ENCODE measurements around the gene TRIM26. TPM values are rescaled to one million over a fixed set of nuclear protein-coding genes. Genes with fewer than 3 reads are reported as not detected.

TRIM26 gene
- total and polyA plus RNA-seq, 2 of the 13 experiments (the other 11 are each of a cell fraction or from before 2014, with no cell fraction given): 27.1 to 38.7 TPM

DNA sequence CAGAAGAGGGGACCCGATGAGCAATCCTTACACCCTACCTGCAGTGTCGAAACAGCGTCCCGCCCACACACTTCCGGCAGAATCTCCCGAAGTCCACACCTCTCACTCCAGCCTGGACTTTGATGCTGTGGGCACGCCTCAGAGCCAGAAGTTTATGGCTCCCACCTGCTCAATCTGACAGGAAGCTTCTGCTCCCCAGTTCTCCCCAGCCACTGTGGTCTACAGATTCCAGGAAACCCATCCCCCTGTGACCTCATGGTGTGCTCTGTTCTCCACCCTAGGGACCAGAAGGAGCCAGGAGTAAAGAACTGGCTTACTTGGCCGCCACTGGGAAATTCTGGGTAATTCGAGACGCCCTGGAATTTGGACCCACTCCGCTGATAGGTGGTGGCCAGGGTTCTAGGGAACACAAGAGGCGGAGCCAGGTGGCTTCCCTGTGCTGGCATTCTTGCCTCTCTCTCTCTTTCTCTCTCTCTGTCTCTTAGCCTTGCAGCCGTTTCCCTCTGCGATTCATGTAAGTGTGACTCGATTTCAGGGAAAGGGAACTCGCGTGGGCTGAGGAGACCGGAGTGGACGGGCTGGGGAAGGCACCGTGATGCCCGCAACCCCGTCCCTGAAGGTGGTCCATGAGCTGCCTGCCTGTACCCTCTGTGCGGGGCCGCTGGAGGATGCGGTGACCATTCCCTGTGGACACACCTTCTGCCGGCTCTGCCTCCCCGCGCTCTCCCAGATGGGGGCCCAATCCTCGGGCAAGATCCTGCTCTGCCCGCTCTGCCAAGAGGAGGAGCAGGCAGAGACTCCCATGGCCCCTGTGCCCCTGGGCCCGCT is 49.9 kb downstream of the TRIM26 start, which contains the start of gene TRIM15 (continued):
- TF ChIP-seq, protein P1, sequence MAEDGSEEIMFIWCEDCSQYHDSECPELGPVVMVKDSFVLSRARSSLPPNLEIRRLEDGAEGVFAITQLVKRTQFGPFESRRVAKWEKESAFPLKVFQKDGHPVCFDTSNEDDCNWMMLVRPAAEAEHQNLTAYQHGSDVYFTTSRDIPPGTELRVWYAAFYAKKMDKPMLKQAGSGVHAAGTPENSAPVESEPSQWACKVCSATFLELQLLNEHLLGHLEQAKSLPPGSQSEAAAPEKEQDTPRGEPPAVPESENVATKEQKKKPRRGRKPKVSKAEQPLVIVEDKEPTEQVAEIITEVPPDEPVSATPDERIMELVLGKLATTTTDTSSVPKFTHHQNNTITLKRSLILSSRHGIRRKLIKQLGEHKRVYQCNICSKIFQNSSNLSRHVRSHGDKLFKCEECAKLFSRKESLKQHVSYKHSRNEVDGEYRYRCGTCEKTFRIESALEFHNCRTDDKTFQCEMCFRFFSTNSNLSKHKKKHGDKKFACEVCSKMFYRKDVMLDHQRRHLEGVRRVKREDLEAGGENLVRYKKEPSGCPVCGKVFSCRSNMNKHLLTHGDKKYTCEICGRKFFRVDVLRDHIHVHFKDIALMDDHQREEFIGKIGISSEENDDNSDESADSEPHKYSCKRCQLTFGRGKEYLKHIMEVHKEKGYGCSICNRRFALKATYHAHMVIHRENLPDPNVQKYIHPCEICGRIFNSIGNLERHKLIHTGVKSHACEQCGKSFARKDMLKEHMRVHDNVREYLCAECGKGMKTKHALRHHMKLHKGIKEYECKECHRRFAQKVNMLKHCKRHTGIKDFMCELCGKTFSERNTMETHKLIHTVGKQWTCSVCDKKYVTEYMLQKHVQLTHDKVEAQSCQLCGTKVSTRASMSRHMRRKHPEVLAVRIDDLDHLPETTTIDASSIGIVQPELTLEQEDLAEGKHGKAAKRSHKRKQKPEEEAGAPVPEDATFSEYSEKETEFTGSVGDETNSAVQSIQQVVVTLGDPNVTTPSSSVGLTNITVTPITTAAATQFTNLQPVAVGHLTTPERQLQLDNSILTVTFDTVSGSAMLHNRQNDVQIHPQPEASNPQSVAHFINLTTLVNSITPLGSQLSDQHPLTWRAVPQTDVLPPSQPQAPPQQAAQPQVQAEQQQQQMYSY (CRISPR knock-in tag; IDR thresholded peaks at IDR 0.05): no peak
- no peak for TF ChIP-seq NBN (conservative IDR thresholded peaks at IDR 0.05)
- TF ChIP-seq ARNTL (CRISPR knock-in tag; IDR thresholded peaks at IDR 0.05): peak; percentile 77
- TF ChIP-seq IRF9 (CRISPR knock-in tag; IDR thresholded peaks at IDR 0.05; ENCODE audit: borderline replicate concordance): peak; percentile 70; the same call in 1 of the 2 replicates
- peak; percentile 82 for TF ChIP-seq FOXC1 (CRISPR knock-in tag; IDR thresholded peaks at IDR 0.05; ENCODE audit: borderline replicate concordance)
- TF ChIP-seq NCOR1 (IDR thresholded peaks at IDR 0.05; ENCODE audit: borderline replicate concordance, low read length): peak; percentile 98
- TF ChIP-seq IRF1 (CRISPR knock-in tag; IDR thresholded peaks at IDR 0.05; ENCODE audit: low read depth): no peak
- TF ChIP-seq, protein P2, sequence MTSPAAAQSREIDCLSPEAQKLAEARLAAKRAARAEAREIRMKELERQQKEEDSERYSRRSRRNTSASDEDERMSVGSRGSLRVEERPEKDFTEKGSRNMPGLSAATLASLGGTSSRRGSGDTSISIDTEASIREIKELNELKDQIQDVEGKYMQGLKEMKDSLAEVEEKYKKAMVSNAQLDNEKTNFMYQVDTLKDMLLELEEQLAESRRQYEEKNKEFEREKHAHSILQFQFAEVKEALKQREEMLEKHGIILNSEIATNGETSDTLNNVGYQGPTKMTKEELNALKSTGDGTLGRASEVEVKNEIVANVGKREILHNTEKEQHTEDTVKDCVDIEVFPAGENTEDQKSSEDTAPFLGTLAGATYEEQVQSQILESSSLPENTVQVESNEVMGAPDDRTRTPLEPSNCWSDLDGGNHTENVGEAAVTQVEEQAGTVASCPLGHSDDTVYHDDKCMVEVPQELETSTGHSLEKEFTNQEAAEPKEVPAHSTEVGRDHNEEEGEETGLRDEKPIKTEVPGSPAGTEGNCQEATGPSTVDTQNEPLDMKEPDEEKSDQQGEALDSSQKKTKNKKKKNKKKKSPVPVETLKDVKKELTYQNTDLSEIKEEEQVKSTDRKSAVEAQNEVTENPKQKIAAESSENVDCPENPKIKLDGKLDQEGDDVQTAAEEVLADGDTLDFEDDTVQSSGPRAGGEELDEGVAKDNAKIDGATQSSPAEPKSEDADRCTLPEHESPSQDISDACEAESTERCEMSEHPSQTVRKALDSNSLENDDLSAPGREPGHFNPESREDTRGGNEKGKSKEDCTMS (CRISPR knock-in tag; conservative IDR thresholded peaks at IDR 0.05): no peak
- TF ChIP-seq ZBTB42 (CRISPR knock-in tag; IDR thresholded peaks at IDR 0.05): no peak
- TF ChIP-seq, protein P3, sequence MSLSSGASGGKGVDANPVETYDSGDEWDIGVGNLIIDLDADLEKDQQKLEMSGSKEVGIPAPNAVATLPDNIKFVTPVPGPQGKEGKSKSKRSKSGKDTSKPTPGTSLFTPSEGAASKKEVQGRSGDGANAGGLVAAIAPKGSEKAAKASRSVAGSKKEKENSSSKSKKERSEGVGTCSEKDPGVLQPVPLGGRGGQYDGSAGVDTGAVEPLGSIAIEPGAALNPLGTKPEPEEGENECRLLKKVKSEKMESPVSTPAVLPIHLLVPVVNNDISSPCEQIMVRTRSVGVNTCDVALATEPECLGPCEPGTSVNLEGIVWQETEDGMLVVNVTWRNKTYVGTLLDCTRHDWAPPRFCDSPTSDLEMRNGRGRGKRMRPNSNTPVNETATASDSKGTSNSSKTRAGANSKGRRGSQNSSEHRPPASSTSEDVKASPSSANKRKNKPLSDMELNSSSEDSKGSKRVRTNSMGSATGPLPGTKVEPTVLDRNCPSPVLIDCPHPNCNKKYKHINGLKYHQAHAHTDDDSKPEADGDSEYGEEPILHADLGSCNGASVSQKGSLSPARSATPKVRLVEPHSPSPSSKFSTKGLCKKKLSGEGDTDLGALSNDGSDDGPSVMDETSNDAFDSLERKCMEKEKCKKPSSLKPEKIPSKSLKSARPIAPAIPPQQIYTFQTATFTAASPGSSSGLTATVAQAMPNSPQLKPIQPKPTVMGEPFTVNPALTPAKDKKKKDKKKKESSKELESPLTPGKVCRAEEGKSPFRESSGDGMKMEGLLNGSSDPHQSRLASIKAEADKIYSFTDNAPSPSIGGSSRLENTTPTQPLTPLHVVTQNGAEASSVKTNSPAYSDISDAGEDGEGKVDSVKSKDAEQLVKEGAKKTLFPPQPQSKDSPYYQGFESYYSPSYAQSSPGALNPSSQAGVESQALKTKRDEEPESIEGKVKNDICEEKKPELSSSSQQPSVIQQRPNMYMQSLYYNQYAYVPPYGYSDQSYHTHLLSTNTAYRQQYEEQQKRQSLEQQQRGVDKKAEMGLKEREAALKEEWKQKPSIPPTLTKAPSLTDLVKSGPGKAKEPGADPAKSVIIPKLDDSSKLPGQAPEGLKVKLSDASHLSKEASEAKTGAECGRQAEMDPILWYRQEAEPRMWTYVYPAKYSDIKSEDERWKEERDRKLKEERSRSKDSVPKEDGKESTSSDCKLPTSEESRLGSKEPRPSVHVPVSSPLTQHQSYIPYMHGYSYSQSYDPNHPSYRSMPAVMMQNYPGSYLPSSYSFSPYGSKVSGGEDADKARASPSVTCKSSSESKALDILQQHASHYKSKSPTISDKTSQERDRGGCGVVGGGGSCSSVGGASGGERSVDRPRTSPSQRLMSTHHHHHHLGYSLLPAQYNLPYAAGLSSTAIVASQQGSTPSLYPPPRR (CRISPR knock-in tag; IDR thresholded peaks at IDR 0.05; ENCODE audit: borderline replicate concordance): no peak; the same call in none of the 2 replicates
- TF ChIP-seq SPEN (CRISPR knock-in tag; IDR thresholded peaks at IDR 0.05; ENCODE audit: low read depth): peak; percentile 97
- no peak; the same call in 1 of the 2 replicates for TF ChIP-seq GLI4 (CRISPR knock-in tag; IDR thresholded peaks at IDR 0.05; ENCODE audit: borderline replicate concordance)
- peak; percentile 92 for TF ChIP-seq GTF3A (CRISPR knock-in tag; conservative IDR thresholded peaks at IDR 0.05)
- TF ChIP-seq SP1 (IDR thresholded peaks at IDR 0.05): no peak
- 0 out of 2 replicates have a peak, but pooled peaks have one; percentile 9 for TF ChIP-seq SP1 (CRISPR knock-in tag; IDR thresholded peaks at IDR 0.05)
- no peak for TF ChIP-seq MIXL1 (CRISPR knock-in tag; IDR thresholded peaks at IDR 0.05)
